Common myeloid progenitor, CD34-positive (primary cell): Measurements from ENCODE around the gene ADARB1.

Source experiments
- CTCF ChIA-PET: fragments of 350-600 bp; sonication (Branson Sonifier 250); formaldehyde crosslinking; loops from one replicate; lab custom pipeline; 2021; ENCODE audit warnings: antibody characterized with exemption; lab: Charles Lee
- POLR2A ChIA-PET: fragments of 350-600 bp; sonication (Branson Sonifier 250); formaldehyde crosslinking; loops from one replicate; lab custom pipeline; 2021; ENCODE audit warnings: antibody characterized with exemption; lab: Charles Lee
- DNase-seq, 3 donors: peaks; one replicate each; pipeline versions ENCODE4 v3.0.0 to v3.0.0-alpha.2; 2013
- H3K27ac ChIP-seq, 2 experiments: 1 replicate in 1 of 2; 2 replicates in 1 of 2; pipeline ENCODE4 v1.7.0; 2013; ENCODE audit warnings: inconsistent platforms in 2 of 2, low read length in 2 of 2, mild to moderate bottlenecking in 2 of 2, low read depth in 1 of 2, moderate library complexity in 1 of 2; ENCODE audit not compliant: severe bottlenecking in 2 of 2, insufficient read depth in 1 of 2, poor library complexity in 1 of 2
- H3K27me3 ChIP-seq, 5 experiments: replicated peaks in 2 of 5; 1 replicate in 3 of 5; 2 replicates in 2 of 5; pipeline versions ENCODE4 v1.6.1 to v1.7.0; 2013; ENCODE audit warnings: low read length in 4 of 5, mild to moderate bottlenecking in 2 of 5, moderate library complexity in 2 of 5, inconsistent platforms in 1 of 5; ENCODE audit not compliant: insufficient read depth in 5 of 5, control insufficient read depth in 4 of 5
- H3K36me3 ChIP-seq, 4 experiments: 1 replicate in 2 of 4; 2 replicates in 2 of 4; pipeline versions ENCODE4 v1.6.1 to v1.7.0; 2013; ENCODE audit warnings: low read length in 3 of 4, control low read depth in 1 of 4, mild to moderate bottlenecking in 1 of 4; ENCODE audit not compliant: control insufficient read depth in 4 of 4, insufficient read depth in 4 of 4
- H3K4me1 ChIP-seq, 4 experiments: 1 replicate in 3 of 4; 2 replicates in 1 of 4; pipeline versions ENCODE4 v1.6.1 to v1.7.1; 2013; ENCODE audit warnings: low read length in 3 of 4, mild to moderate bottlenecking in 3 of 4, control low read depth in 1 of 4, inconsistent platforms in 1 of 4, moderate library complexity in 1 of 4; ENCODE audit not compliant: control insufficient read depth in 4 of 4, insufficient read depth in 4 of 4; ENCODE audit errors: control extremely low read depth in 1 of 4
- H3K4me3 ChIP-seq, 7 experiments: 1 replicate in 4 of 7; 2 replicates in 3 of 7; pipeline versions ENCODE4 v1.5.1 to v1.7.0; 2013; ENCODE audit warnings: mild to moderate bottlenecking in 7 of 7, low read length in 6 of 7, moderate library complexity in 6 of 7, inconsistent platforms in 2 of 7, low read depth in 2 of 7, control low read depth in 1 of 7; ENCODE audit not compliant: insufficient read depth in 4 of 7, control insufficient read depth in 1 of 7; ENCODE audit errors: extremely low read depth in 1 of 7
- H3K9me3 ChIP-seq, 5 experiments: 1 replicate in 4 of 5; 2 replicates in 1 of 5; pipeline versions ENCODE4 v1.6.1 to v1.7.1; 2013; ENCODE audit warnings: low read length in 4 of 5, mild to moderate bottlenecking in 2 of 5, inconsistent platforms in 1 of 5, low read depth in 1 of 5, moderate library complexity in 1 of 5; ENCODE audit not compliant: control insufficient read depth in 4 of 5, insufficient read depth in 2 of 5; ENCODE audit errors: control extremely low read depth in 1 of 5
- WGBS: methylation state at CpG from one replicate; pipeline ENCODE4 v1.1.5; 2013; ENCODE audit not compliant: insufficient coverage; 5-methylcytosine and 5-hydroxymethylcytosine counted together

The ADARB1 gene

DNA sequence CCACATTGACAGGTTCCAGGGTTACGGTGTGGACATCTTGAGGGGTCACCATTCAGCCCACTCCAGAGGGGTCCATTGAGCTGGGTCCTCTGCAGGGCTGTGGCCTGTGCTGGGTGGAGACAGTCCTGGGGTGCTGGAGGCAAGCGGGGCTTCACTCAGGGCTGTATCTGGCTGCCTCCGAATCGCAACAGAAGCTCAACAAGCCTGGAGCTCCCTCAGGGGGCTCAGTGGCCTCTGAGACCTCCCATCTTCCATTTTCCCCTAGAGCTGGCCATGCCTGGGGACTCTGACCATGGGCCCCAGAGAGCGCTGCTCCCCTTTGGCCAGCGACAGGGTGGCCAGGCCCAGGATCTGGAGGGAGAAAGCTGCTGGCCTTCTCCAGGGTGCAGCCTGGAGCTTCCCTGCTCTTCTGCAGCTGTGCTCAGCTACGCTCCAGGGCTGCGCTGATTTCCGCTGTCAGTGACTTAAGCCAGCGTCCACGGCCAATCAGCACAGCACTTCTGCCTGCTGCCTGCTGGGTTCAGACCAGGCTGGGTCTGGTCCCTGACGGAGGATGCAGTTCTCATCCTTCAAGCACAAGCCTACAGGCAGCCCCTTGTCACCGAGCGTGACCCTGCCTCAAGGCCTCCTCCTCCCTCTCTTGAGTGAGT is 45.0 kb upstream of the ADARB1 start:
- Histone ChIP-seq H3K4me1 (peaks cover 0 to 17% (median 10%) of the 10 kb centered on the region in 4 experiments), H3K27me3 (peaks cover 0 to 10% (median 0%) of the 10 kb centered on the region in 5 experiments), H3K27ac (no peak overlapping the region), H3K9me3 (peaks cover 0 to 6% (median 0%) of the 10 kb centered on the region in 5 experiments), H3K4me3 (no peak overlapping the region), H3K36me3 (no peaks in the 10 kb centered on the region)
- WGBS = 95% methylated on average over 9 of the region's 14 CpGs
- POLR2A ChIA-PET = no interaction called here
- CTCF ChIA-PET = interaction anchor here (0.5 kb wide), 1 partner anchor 76 kb away, joined by 3 read pairs; no protein-coding TSS in a partner anchor
- no peak for DNase-seq

DNA sequence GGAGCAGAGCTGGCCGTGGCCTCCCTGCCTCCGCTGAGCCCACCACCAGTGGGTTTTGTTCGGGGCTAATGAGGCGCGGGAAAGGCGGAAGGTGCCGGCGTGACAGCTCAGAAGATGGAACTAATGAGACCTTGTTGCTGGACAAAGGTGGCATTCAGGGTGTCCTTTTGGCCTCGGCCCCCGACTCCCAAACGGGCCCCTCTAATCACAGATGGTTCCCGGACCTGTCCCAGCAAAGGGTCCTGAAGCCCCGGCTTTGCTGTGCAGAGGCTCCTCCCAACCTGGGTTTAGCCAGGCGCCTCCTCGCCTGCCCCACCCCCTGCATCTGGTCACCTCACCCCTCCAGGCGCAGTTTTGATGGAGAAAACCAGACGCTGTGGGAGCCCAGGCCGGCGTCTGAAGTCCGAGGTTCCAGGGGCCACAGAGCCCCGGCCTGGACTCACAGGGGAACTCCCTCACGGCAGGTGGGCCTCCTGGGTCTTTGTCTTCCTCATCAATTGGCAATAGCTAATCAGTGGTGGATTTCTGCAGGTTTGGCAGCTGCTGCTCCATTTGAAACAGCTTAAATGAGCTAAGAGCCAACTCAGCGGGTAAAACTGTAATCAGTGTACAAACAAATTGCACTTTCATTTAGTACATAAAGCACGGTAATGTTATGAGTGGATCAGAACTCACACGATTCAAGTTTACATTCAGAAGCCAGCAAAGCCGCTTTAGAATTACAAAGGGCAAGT is 44.3 kb upstream of the ADARB1 start:
- 86% methylated on average over 22 of the region's 26 CpGs for WGBS
- POLR2A ChIA-PET = no interaction called here
- Histone ChIP-seq H3K27me3 (peaks cover 0 to 10% (median 0%) of the 10 kb centered on the region in 5 experiments), H3K36me3 (no peaks in the 10 kb centered on the region), H3K9me3 (peaks cover 0 to 6% (median 0%) of the 10 kb centered on the region in 5 experiments), H3K4me1 (peaks cover 0 to 17% (median 10%) of the 10 kb centered on the region in 4 experiments), H3K27ac (no peak overlapping the region), H3K4me3 (no peak overlapping the region)
- CTCF ChIA-PET = interaction anchor here (0.5 kb wide), 1 partner anchor 76 kb away, joined by 3 read pairs; no protein-coding TSS in a partner anchor
- no peak for DNase-seq

GRCh38 chr21:45030682-45031570 is 43.5 kb upstream of the ADARB1 start:
- Histone ChIP-seq H3K4me3 (peak overlapping the region in 1 of 7 experiments; percentile 48), H3K27ac (no peak overlapping the region), H3K36me3 (no peaks in the 10 kb centered on the region), H3K4me1 (peaks cover 0 to 17% (median 10%) of the 10 kb centered on the region in 4 experiments), H3K9me3 (peaks cover 0 to 6% (median under 1%) of the 10 kb centered on the region in 5 experiments), H3K27me3 (peaks cover 0 to 10% (median 0%) of the 10 kb centered on the region in 5 experiments)
- ChIA-PET POLR2A (no interaction called here), CTCF (interaction anchor here (0.7 kb wide), 1 partner anchor 98 kb away, joined by 4 read pairs; no protein-coding TSS in a partner anchor)
- DNase-seq = peak; percentile 22 to 61 (median 49)
- 46% methylated on average over 15 of the region's 23 CpGs for WGBS

DNA sequence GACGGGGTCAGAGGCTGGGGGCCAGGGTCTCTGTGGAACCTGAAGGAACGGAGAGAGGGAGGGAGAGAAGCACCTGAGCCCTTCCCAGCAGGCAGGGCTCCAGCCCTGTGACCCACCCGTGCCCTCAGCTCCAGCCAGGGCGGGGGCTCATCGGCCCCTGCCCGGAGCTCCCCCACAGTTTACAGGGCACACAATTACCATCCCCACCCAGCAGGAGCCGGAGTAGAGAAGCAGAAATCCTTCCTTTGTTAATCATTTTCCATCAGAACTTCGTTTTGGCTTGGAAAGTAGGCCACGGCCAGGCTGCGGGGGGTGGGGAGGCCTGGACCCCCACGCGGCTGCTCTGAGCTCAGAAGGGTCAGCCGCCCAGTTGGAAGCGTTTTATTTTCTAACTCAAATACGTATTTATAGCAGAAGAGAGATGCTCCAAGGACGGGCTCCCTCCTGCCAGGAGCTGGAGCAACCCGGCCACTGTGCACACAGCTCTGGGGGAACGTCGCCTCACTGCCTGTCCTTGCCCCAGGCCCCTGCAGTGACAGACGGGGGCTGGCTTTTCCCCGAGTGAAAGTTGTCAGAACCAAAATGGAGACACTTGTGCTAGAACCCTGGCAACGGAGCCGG is 42.7 kb upstream of the ADARB1 start:
- 92% methylated on average over 20 of the region's 23 CpGs for WGBS
- H3K27ac ChIP-seq = no peak overlapping the region
- peak overlapping the region in 1 of 7 experiments; percentile 48 for H3K4me3 ChIP-seq
- H3K4me1 ChIP-seq = peaks cover 0 to 17% (median 10%) of the 10 kb centered on the region in 4 experiments
- DNase-seq = no peak
- peaks cover 0 to 9% (median 2%) of the 10 kb centered on the region in 5 experiments for H3K9me3 ChIP-seq
- CTCF ChIA-PET = interaction anchor here (0.7 kb wide), 1 partner anchor 98 kb away, joined by 4 read pairs; no protein-coding TSS in a partner anchor
- POLR2A ChIA-PET = no interaction called here
- H3K36me3 ChIP-seq = no peaks in the 10 kb centered on the region
- H3K27me3 ChIP-seq = peaks cover 0 to 10% (median 0%) of the 10 kb centered on the region in 5 experiments

- Histone ChIP-seq H3K27ac (no peak overlapping the region), H3K4me1 (peaks cover 0 to 17% (median 10%) of the 10 kb centered on the region in 4 experiments), H3K9me3 (peaks cover 0 to 16% (median 8%) of the 10 kb centered on the region in 5 experiments), H3K36me3 (no peaks in the 10 kb centered on the region), H3K4me3 (no peak overlapping the region), H3K27me3 (peaks cover 0 to 10% (median 0%) of the 10 kb centered on the region in 5 experiments)
- WGBS = 94% methylated on average over 21 of the region's 21 CpGs
- no peak for DNase-seq
- CTCF ChIA-PET = interaction anchor here (0.6 kb wide), 1 partner anchor 529 kb away, joined by 4 read pairs; no protein-coding TSS in a partner anchor
- POLR2A ChIA-PET = no interaction called here
Observed at GRCh38 chr21:45032332-45032731, 42.0 kb upstream of the ADARB1 start.

DNA sequence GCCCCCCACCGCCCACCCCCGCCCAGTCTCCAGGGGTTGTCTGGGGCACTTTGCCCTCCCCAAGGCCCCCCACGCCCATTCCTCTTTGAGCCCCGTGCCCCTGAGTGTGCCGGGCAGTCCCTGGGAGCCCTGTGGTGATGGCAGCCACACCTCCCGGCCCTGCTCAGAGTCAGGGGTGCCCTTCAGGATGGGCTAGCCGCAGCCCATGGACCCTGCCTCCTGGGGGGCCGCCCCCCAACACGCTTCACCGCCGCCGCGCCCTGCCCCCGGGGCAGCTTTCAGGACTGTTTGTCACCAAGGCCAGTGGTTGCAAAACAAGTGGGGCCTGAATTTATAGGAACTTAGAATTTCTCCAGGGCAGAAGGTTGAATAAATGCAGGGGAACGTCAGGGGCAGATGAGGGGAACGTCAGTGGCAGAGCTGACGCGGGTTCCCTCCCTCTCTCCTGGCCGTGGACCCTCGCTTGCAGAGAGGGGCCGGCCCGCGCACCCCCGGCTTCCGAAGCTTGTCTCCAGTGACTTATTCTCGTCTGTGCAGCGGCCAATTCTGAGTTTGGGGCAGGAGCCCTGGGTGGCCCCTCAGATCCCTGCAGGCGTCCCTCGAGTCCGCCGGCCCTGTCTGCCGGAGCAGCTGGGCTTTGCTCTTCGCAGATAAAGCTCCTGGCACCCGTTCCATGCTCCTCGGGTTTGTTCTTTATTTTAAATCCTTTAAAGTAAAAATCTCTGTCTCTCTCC is 41.2 kb upstream of the ADARB1 start:
- peaks cover 0 to 10% (median 0%) of the 10 kb centered on the region in 5 experiments for H3K27me3 ChIP-seq
- peaks cover 0 to 17% (median 10%) of the 10 kb centered on the region in 4 experiments for H3K4me1 ChIP-seq
- CTCF ChIA-PET = no interaction called here
- peaks cover 0 to 17% (median 8%) of the 10 kb centered on the region in 5 experiments for H3K9me3 ChIP-seq
- H3K36me3 ChIP-seq = no peaks in the 10 kb centered on the region
- 83% methylated on average over 14 of the region's 35 CpGs for WGBS
- DNase-seq = no peak
- POLR2A ChIA-PET = no interaction called here
- H3K4me3 ChIP-seq = no peak overlapping the region
- H3K27ac ChIP-seq = no peak overlapping the region
